Measurements from ENCODE around the gene HES7.

DNA sequence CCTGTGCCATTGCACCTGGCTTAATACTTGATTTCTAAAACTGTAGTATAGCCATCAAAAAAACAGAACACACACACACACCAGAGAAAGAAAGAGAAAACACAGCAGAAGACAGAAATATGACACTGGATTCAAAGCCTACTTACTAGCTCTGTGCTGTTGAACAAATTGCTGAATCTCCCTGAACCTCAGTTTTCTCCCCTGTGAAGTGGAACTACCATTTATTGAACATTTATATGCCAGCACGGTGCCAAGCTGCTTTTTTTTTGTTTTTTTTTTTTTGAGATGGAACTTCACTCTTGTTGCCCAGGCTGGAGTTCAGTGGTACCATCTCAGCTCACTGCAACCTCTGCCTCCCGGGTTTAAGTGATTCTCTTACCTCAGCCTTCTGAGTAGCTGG is 23.1 kb downstream of the HES7 start:
- TF ChIP-seq, protein P1, sequence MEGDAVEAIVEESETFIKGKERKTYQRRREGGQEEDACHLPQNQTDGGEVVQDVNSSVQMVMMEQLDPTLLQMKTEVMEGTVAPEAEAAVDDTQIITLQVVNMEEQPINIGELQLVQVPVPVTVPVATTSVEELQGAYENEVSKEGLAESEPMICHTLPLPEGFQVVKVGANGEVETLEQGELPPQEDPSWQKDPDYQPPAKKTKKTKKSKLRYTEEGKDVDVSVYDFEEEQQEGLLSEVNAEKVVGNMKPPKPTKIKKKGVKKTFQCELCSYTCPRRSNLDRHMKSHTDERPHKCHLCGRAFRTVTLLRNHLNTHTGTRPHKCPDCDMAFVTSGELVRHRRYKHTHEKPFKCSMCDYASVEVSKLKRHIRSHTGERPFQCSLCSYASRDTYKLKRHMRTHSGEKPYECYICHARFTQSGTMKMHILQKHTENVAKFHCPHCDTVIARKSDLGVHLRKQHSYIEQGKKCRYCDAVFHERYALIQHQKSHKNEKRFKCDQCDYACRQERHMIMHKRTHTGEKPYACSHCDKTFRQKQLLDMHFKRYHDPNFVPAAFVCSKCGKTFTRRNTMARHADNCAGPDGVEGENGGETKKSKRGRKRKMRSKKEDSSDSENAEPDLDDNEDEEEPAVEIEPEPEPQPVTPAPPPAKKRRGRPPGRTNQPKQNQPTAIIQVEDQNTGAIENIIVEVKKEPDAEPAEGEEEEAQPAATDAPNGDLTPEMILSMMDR (IDR thresholded peaks at IDR 0.05): no peak
- TF ChIP-seq POLR2A (IDR thresholded peaks at IDR 0.05) (no peak), POLR2AphosphoS5 (IDR thresholded peaks at IDR 0.05) (no peak), EP300 (IDR thresholded peaks at IDR 0.05) (no peak)
